CD4-positive, alpha-beta T cell treated with Interleukin-15 for 1 hour (primary cell): Measurements from ENCODE around the gene GRM8.

Experiments used
- DNase-seq: peaks from one replicate; pipeline ENCODE4 v3.0.0-alpha.2; 2020

Gene GRM8

DNA sequence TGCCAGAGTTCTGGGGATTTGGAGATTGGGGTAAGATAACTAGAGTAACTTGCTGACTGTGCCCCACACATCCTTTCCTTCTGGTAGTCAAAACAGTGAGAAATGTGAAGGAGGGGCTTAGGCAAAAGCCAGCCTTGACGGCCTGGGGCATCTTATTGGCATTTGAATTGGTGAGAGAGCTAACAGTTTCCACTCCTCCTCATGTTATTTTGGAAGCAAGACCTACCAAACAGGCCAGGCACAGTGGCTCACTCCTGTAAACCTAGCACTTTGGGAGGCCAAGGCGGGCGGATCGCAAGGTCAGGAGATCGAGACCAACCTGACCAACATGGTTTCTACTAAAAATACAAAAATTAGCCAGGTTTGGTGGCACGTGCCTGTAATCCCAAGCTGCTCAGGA, 596.6 kb downstream of the GRM8 start:
- no peak for DNase-seq

DNA sequence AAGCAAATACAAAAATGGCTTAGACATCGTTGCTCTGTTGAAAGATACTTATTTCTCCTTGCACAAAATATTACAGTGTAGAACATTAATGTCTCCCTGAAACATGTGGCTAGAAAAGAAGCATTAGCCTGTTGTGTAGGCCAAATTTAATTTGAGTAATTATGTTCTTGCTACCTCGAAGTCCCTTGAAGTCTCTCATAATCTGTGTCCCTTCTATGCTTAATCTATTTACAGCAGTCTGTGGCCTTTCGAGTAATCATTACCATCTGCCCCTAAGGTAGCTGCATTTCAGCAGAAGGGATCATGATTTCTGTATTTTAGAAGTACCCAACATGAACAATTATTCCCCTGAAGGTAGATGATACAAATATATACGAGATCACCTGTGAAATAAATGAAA, 615.2 kb downstream of the GRM8 start:
- no peak for DNase-seq

DNA sequence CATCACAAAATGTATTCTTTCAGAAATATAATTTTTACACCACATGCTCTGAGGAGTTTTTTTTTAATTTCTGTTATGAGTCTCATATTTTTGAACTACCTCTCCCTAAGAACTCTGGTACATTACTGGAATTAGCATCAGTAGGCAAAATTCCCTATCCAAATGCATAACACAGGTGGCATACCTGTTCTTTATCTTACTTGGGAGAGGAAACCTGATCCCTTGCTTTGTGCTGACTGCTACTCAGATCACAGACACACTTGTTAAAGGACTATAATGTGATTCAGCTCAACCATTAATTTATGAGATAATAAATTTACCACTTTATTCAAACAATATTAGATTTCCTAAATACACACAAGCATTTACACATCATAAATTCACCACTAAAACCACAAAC, 617.2 kb downstream of the GRM8 start:
- no peak for DNase-seq

- no peak for DNase-seq
These were observed 644.4 kb downstream of the GRM8 start for GRCh38 chr7:126608339-126608776.

DNA sequence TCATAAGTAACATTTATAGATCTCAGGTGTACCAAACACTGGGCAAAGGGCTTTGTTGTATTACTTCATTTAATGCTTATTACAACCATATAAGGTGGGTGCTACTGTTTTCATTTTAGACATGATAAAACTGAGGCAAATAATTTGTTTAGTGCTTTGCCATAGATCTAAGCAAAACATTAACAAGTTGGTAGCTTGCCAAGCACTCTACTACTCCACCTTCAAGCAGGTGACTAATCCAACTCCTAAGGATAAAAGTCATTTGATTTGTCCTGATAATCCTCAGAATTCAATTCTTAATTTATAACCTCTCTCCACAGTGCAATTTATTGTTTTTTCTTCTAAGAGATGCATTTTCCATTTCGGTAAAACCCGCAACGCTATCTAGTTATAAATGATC, 646.4 kb downstream of the GRM8 start:
- DNase-seq: no peak

DNA sequence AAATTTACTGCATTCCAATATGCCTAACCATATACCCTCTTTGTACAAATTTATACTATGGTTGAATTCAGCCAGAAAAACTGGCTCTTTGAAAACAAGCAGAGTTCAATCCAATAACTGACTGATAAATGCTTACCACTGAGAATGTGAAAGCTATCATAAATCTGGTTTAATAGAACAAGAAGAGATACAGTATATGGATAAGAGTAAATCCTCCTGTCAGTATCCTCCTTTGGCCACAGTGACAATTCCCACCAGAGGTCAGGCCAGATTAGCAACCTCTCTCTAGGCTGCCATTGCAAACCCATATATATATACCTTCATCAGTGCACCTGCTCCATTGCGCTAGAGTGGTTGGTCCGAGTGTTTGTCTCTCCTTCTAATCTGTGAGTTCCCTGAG, 647.2 kb downstream of the GRM8 start:
- DNase-seq: no peak

- DNase-seq: no peak
These were observed 647.7 kb downstream of the GRM8 start for GRCh38 chr7:126605056-126605455.

- DNase-seq: no peak
These were observed 663.6 kb downstream of the GRM8 start for GRCh38 chr7:126589068-126589684.

- no peak for DNase-seq
These were observed 674.4 kb downstream of the GRM8 start for GRCh38 chr7:126578338-126578737.

DNA sequence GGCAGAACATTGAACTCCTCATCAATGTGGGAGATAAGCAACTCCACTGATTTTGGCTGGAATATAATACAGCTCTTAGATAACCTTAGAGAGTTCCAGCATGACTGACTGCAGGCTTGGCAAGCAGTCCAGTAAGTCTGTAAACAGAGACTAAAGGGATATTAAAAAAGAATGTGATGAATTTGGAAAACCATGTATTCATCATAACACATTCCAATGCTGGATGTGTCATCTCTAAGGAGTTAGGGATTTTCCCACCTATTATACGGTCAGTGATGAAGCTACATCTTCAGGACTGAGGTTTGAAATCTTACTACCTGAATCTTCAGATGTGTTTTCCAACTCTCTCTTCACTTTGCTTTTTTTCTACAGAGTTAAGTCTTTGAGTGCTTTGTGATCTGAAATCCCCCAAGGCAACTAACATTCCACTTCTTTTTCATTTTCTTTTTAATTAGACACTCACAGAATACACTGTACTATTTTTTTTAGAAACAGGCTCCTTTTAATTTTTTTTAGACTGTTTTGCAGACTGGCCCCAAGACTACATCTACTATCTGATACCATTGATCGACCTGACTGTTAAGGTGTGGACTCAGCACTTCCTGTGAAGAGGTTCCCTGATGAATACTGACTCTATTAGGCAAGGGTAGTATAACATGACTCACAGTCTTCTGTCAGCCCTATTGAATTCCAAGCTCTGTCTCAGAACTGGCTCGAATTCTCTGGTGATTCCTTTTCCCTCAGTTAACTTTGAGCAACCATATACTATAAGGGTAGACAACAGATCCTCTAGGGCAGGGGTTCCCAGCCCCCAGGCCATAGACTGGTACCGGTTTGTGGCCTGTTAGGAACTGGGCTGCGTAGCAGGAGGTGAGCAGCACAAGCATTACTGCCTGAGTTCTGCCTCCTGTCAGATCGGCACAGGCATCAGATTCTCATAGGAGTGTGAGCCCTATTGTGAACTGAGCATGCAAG, 678.2 kb downstream of the GRM8 start:
- DNase-seq: no peak

GRCh38 chr7:126570845-126571244, 681.9 kb downstream of the GRM8 start:
- DNase-seq: no peak

DNA sequence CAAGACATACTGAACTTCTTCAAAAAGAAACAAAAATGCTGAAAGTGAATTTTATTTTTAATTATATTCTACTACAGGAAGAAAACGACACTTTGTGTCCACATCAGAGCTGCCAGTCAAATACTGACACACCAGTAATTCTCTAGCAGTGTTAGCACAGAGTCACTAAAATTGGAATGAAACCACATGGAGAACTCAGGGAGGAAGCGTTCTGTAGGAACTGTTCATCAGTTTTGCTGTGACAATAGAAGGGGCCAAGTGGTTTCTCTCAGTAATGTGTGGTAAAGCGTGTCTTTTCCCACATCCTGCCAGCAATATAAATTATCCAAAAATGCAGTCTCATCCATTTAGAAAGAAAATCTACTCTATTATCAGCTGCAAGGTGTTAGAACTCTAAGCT, 683.3 kb downstream of the GRM8 start:
- DNase-seq: no peak

- no peak for DNase-seq
These were observed 695.5 kb downstream of the GRM8 start for GRCh38 chr7:126557271-126557670.

GRCh38 chr7:126541406-126541805, 711.3 kb downstream of the GRM8 start:
- DNase-seq: no peak

DNA sequence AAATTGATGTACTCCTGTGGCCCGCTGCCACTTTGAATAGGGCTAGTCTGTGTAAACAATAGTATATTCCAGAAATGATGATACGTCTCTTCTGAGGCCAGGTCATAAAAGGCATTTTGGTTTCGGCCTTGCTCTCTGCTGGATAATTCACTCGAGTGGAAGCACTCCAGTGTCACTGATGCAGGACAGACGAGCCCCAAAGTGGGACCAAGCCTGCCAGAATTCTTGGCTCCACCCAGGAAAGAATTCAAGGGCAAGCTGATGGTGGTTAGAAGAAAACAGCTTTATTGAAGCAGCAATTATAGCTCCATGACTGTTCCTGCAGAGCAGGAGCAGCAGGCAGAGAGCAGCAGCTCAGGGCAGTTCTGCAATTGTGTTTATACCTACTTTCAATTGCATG, 717.6 kb downstream of the GRM8 start:
- no peak for DNase-seq

GRCh38 chr7:126533715-126534114, 719.0 kb downstream of the GRM8 start:
- DNase-seq: no peak

GRCh38 chr7:126529833-126530232, 722.9 kb downstream of the GRM8 start:
- no peak for DNase-seq

GRCh38 chr7:126529254-126529653, 723.5 kb downstream of the GRM8 start:
- no peak for DNase-seq

DNA sequence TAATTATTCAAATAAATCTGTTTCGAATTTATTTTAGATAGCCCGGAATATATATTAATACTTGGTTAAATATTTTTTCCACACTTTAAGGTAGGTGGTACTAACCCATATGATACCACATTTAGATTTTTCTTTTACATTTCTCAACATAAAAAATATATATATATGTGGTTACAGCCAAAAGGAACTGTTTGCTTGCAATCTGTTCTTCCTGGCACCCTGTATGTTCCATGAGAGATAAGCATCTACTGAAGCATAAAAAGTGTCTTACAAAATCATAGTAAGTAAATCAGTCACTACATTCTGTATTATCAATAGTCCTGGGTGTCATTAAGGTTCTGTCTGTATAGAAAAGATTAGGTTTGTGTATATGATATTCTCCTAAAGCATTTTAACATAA, 726.8 kb downstream of the GRM8 start:
- no peak for DNase-seq

- no peak for DNase-seq
These were observed 727.8 kb downstream of the GRM8 start for GRCh38 chr7:126524967-126525366.

GRCh38 chr7:126511046-126511445, 741.7 kb downstream of the GRM8 start:
- no peak for DNase-seq

DNA sequence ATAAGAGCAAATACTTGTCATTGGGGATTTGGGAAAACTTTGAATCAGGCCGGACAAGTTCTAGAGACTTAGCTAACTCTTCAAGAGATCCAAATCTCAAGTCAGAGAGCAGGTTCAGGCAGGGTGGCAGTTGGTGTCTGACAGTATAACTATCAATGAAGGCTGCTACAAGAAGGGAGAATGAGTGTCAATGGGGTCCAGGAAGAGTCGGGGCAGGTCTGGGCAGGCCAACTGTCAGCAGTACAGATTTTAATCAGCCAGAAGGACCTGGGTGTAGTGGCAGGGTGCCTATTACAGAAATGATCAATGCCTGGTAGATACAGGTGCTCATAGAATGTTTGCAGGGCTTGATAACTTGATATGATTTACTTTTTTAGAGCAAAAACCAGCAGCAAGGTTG, 751.1 kb downstream of the GRM8 start:
- no peak for DNase-seq

GRCh38 chr7:126499481-126499880, 753.3 kb downstream of the GRM8 start:
- no peak for DNase-seq

GRCh38 chr7:126495733-126496132, 757.0 kb downstream of the GRM8 start:
- no peak for DNase-seq
